Ishikawa (cell line): ENCODE measurements around the gene DEAF1.

Source experiments
- EP300 ChIP-seq: IDR thresholded peaks from 2 replicates; pipeline ENCODE4 v1.6.1; 2012; ENCODE audit warnings: borderline replicate concordance
- MAX ChIP-seq: IDR thresholded peaks from 2 replicates; pipeline ENCODE4 v1.6.1; 2012
- ZBTB7A ChIP-seq: IDR thresholded peaks from 2 replicates; pipeline ENCODE4 v1.6.1; 2012; ENCODE audit warnings: low read depth

- TF ChIP-seq MAX (no peak), EP300 (no peak), ZBTB7A (0 out of 2 replicates have a peak, but pooled peaks have one; percentile 27)
Measured at GRCh38 chr11:643849-644738, 50.9 kb downstream of the DEAF1 start.
